Thoracic aorta (tissue), 2 donors: ENCODE data around the gene TNPO3. TPM values are rescaled to one million over a fixed set of nuclear protein-coding genes. Genes with fewer than 3 reads are reported as not detected.

Experiments used
- ATAC-seq: fragments of 150-250 bp; one replicate; pipeline ENCODE4 v1.8.0; 2017; ENCODE audit warnings: low read depth; ENCODE audit not compliant: insufficient number of reproducible peaks, low FRiP score
- DNase-seq: peaks from one replicate; pipeline ENCODE4 v3.0.0-alpha.2; 2020; ENCODE audit warnings: low spot score
- H3K27ac ChIP-seq, 2 donors: fragments of 200-600 bp; sonication (generic); 1 replicate in 1 of 2; 2 replicates in 1 of 2; pipeline ENCODE4 v1.5.1; 2016; ENCODE audit warnings: mild to moderate bottlenecking in 2 of 2, moderate library complexity in 2 of 2
- H3K27me3 ChIP-seq: fragments of 200-600 bp; sonication (generic); replicated peaks from 2 replicates; pipeline ENCODE4 v1.6.0; 2016; ENCODE audit warnings: mild to moderate bottlenecking; ENCODE audit not compliant: insufficient read depth
- H3K36me3 ChIP-seq: fragments of 200-600 bp; sonication (generic); one replicate; pipeline ENCODE4 v1.5.1; 2016
- H3K4me1 ChIP-seq, 2 donors: fragments of 200-600 bp; sonication (generic); 1 replicate in 1 of 2; 2 replicates in 1 of 2; pipeline versions ENCODE4 v1.5.1 to v1.6.0; 2016; ENCODE audit warnings: low read depth in 2 of 2, mild to moderate bottlenecking in 1 of 2; ENCODE audit not compliant: control insufficient read depth in 1 of 2
- H3K4me3 ChIP-seq: fragments of 200-600 bp; sonication (generic); 2 replicates; pipeline ENCODE4 v1.5.1; 2016; ENCODE audit warnings: mild to moderate bottlenecking
- H3K9me3 ChIP-seq: fragments of 200-600 bp; sonication (generic); 2 replicates; pipeline ENCODE4 v1.5.1; 2016
- total RNA-seq, 2 donors: library from RNA; depleted of rRNA; stranded (reverse); fragments of >200 nt; gene quantifications; one replicate each; pipeline versions ENCODE4 v1.1.0 to v1.2.3, GENCODE V29; 2016
- TF ChIP-seq, protein P1 (sequence below): fragments of 200-600 bp; sonication (generic); IDR thresholded peaks from one replicate; pipeline ENCODE4 v1.5.1; 2019; ENCODE audit warnings: antibody characterized with exemption

The TNPO3 gene
- total RNA-seq, 2 donors from 2014 or later: 28.6 to 29.5 TPM

DNA sequence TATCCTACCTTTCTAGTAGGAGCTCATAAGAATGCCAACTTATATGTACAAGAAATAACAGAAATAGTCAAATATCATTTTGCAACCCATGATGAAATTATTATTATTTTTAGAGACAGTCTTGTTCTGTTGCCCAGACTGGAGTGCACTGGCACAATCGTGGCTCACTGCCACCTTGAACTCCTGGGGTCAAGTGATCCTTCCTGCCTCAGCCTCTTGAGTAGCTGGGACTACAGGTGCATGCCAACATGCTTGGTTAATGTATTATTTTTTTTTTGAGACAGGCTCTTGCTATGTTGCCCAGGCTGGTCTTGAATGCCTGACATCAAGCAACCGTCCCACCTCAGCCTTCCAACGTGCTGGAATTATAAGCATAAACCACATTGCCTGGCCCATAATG, 44.8 kb downstream of the TNPO3 start:
- no peaks in the 10 kb centered on the region for H3K9me3 ChIP-seq
- H3K27ac ChIP-seq: no peak overlapping the region
- ATAC-seq (no peak), DNase-seq (no peak)
- no peaks in the 10 kb centered on the region for H3K4me1 ChIP-seq
- TF ChIP-seq, protein P1, sequence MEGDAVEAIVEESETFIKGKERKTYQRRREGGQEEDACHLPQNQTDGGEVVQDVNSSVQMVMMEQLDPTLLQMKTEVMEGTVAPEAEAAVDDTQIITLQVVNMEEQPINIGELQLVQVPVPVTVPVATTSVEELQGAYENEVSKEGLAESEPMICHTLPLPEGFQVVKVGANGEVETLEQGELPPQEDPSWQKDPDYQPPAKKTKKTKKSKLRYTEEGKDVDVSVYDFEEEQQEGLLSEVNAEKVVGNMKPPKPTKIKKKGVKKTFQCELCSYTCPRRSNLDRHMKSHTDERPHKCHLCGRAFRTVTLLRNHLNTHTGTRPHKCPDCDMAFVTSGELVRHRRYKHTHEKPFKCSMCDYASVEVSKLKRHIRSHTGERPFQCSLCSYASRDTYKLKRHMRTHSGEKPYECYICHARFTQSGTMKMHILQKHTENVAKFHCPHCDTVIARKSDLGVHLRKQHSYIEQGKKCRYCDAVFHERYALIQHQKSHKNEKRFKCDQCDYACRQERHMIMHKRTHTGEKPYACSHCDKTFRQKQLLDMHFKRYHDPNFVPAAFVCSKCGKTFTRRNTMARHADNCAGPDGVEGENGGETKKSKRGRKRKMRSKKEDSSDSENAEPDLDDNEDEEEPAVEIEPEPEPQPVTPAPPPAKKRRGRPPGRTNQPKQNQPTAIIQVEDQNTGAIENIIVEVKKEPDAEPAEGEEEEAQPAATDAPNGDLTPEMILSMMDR: no peak
- no peak overlapping the region for H3K4me3 ChIP-seq
- no peaks in the 10 kb centered on the region for H3K27me3 ChIP-seq
- H3K36me3 ChIP-seq: peaks cover 15% of the 10 kb centered on the region

DNA sequence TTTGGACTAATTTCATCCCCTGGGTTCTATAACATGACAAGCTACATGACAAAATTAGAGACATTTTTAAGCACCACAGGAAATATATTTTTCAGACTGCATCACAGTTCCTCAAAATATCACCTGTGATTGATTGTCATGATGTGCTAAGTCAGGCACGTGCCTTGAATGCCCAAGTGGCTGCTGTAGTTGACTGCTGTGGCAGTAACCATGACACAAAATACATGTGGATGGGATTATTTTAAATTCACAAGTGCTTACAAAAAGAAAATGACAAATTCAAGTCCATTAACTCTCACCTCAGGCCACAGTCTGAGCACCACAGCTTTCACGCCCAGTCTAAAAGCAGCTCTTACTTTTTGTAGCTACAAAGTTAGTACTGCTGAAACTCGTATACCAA, 45.5 kb downstream of the TNPO3 start:
- TF ChIP-seq, protein P1: no peak
- DNase-seq (no peak), ATAC-seq (no peak)
- Histone ChIP-seq H3K27ac (no peak overlapping the region), H3K9me3 (no peaks in the 10 kb centered on the region), H3K4me1 (no peaks in the 10 kb centered on the region), H3K4me3 (no peak overlapping the region), H3K36me3 (peaks cover 8% of the 10 kb centered on the region), H3K27me3 (no peaks in the 10 kb centered on the region)

- Histone ChIP-seq H3K4me1 (no peaks in the 10 kb centered on the region), H3K9me3 (no peaks in the 10 kb centered on the region), H3K36me3 (peaks cover 5% of the 10 kb centered on the region), H3K27ac (no peak overlapping the region), H3K4me3 (no peak overlapping the region), H3K27me3 (no peaks in the 10 kb centered on the region)
- DNase-seq (no peak), ATAC-seq (no peak)
- TF ChIP-seq, protein P1: no peak
These were observed 46.1 kb downstream of the TNPO3 start for GRCh38 chr7:129008645-129009414.

GRCh38 chr7:129007572-129007971, 47.3 kb downstream of the TNPO3 start:
- no peaks in the 10 kb centered on the region for H3K27me3 ChIP-seq
- H3K9me3 ChIP-seq: no peaks in the 10 kb centered on the region
- H3K36me3 ChIP-seq: peaks cover 2% of the 10 kb centered on the region
- no peak for ATAC-seq
- DNase-seq: no peak
- H3K27ac ChIP-seq: no peak overlapping the region
- no peak overlapping the region for H3K4me3 ChIP-seq
- TF ChIP-seq, protein P1: no peak
- H3K4me1 ChIP-seq: no peaks in the 10 kb centered on the region

DNA sequence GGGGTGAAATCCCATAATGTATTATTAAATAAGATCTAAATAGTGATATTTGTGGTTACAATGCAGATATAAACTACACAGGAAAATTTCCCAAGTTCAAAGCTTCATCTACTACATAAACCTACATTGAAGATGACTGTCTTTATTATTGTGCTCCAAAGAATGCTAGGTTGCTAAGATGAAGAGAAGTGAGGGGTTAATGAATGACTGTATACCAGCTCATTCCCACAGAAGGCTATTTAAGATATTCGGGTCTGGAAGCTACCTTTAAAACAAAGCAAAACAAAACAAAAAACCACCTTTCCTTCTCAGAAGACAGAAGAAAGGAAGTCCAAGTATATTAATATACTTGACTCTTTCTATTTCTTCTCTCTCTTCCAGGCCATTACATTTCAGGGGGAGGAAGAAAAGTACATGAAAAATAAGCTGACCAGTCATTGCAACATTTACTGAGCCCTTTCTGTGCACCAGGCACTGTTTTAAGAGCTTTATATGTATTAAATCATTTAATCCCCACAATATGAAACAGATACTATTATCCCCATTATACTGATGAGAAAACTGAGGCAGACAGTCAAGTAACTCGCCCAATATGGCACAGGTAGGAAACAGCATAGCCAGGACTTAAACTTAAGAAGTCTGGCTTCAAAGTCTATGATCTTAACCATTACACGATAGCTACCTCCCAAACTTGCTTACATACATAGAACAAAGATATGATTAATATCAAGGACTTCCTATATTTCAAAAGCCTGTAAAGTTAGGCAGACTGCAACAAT, 48.1 kb downstream of the TNPO3 start:
- no peak for DNase-seq
- Histone ChIP-seq H3K36me3 (peaks cover 5% of the 10 kb centered on the region), H3K27ac (no peak overlapping the region), H3K4me1 (no peaks in the 10 kb centered on the region), H3K9me3 (no peaks in the 10 kb centered on the region), H3K4me3 (no peak overlapping the region), H3K27me3 (no peaks in the 10 kb centered on the region)
- TF ChIP-seq, protein P1: no peak
- no peak for ATAC-seq
